Body of pancreas (tissue), 4 donors: ENCODE measurements around the gene DPRX.

Experiments
- CTCF ChIP-seq, 7 experiments: fragments of 450-650 bp in 4 of 7; fragments of 200-600 bp in 3 of 7; sonication (generic) in 3 of 7; IDR thresholded peaks; one replicate each; pipeline ENCODE4 v1.5.1; 2016 to 2019; ENCODE audit warnings: antibody characterized with exemption in 7 of 7
- POLR2A ChIP-seq, 3 donors: fragments of 450-650 bp; IDR thresholded peaks; one replicate each; pipeline ENCODE4 v1.6.1; 2016; ENCODE audit warnings: antibody characterized with exemption in 3 of 3, mild to moderate bottlenecking in 2 of 3

DNA sequence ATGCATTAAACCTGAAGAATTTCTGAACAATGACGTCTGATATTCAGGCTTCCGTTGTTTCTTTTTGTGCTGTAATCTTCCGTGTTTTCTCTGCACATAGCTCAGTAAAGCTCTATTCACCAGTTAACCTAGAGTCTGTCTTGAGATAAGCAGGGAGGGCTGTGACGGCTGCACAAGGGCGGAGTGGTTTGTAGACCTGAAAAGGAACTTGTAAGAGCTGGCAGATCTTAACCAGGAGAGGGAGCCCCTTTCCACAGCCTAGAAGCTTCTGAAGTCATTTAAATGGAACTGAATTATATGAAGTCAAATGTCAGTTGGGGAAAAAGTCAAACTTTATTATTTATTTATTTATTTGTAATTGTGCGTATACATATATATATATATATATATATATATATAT lies 27.5 kb downstream of the DPRX start:
- no peak for TF ChIP-seq POLR2A (IDR thresholded peaks at IDR 0.05)
- peak in 2 of 7 experiments; percentile 6 to 11 for TF ChIP-seq CTCF (IDR thresholded peaks at IDR 0.05)
